Calu3 (cell line): ENCODE results near the gene SPATA6. TPM values are rescaled to one million over a fixed set of nuclear protein-coding genes. Genes with fewer than 3 reads are reported as not detected.
"Not testable (repeated sequence)": the region's sequence is repeated elsewhere in the genome, so short reads cannot be mapped to it uniquely, and the experiment has no call there.

Experiments used
- BruUV-seq: library from RNA; stranded (reverse); fragments of 400-500 nt; replicated peaks from 2 replicates; lab custom pipeline; 2021; lab: Mats Ljungman, UMichigan
- CTCF ChIA-PET: fragments of 300-600 bp; sonication (Branson Sonifier 250); formaldehyde crosslinking; loops from one replicate; lab custom pipeline; 2022; ENCODE audit warnings: antibody characterized with exemption; lab: Charles Lee
- DNase-seq: peaks from one replicate; pipeline ENCODE4 v3.0.0; 2022
- H3K27ac Mint-ChIP-seq: one replicate; pipeline ENCODE4 v1.8.0; 2022; ENCODE audit warnings: mixed read lengths; ENCODE audit not compliant: unreplicated experiment
- H3K27me3 Mint-ChIP-seq: one replicate; pipeline ENCODE4 v1.8.0; 2022; ENCODE audit warnings: mixed read lengths; ENCODE audit not compliant: unreplicated experiment
- H3K36me3 Mint-ChIP-seq: one replicate; pipeline ENCODE4 v1.8.0; 2022; ENCODE audit warnings: mild to moderate bottlenecking, moderate library complexity, mixed read lengths; ENCODE audit not compliant: insufficient read depth, unreplicated experiment
- H3K4me1 Mint-ChIP-seq: one replicate; pipeline ENCODE4 v1.8.0; 2022; ENCODE audit warnings: mild to moderate bottlenecking, low read depth, mixed read lengths; ENCODE audit not compliant: unreplicated experiment
- H3K4me3 Mint-ChIP-seq: one replicate; pipeline ENCODE4 v1.8.0; 2022; ENCODE audit warnings: mild to moderate bottlenecking, low read depth, moderate library complexity, mixed read lengths; ENCODE audit not compliant: unreplicated experiment
- H3K9me3 Mint-ChIP-seq: one replicate; pipeline ENCODE4 v1.8.0; 2022; ENCODE audit warnings: low read depth, mixed read lengths; ENCODE audit not compliant: unreplicated experiment
- intact Hi-C: fragments of 100-400 bp; cut with micrococcal nuclease; formaldehyde crosslinking; loops from one replicate; pipeline ENCODE4 v1.10.0; 2022; ENCODE audit not compliant: unreplicated experiment
- total RNA-seq: library from RNA; stranded (reverse); gene quantifications from 2 replicates; pipeline ENCODE4 v1.2.3, GENCODE V29; 2022
- TF ChIP-seq, protein P1 (sequence below): fragments of 200-600 bp; IDR thresholded peaks from one replicate; pipeline ENCODE4 v1.8.0; 2022; ENCODE audit warnings: antibody characterized with exemption; ENCODE audit not compliant: unreplicated experiment

SPATA6 gene
- total RNA-seq, 1 experiment from 2014 or later = 15.7 TPM

DNA sequence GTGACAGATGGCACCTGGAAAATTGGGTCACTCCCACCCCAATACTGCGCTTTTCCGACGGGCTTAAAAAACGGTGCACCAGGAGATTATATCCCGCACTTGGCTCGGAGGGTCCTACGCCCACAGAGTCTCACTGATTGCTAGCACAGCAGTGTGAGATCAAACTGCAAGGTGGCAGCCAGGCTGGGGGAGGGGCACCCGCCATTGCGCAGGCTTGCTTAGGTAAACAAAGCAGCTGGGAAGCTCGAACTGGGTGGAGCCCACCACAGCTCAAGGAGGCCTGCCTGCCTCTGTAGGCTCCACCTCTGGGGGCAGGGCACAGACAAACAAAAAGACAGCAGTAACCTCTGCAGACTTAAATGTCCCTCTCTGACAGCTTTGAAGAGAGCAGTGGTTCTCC is 194.6 kb downstream of the SPATA6 start:
- CTCF ChIA-PET, H3K27ac Mint-ChIP-seq, H3K27me3 Mint-ChIP-seq, H3K36me3 Mint-ChIP-seq, intact Hi-C loops, BruUV-seq, H3K4me3 Mint-ChIP-seq, H3K4me1 Mint-ChIP-seq, H3K9me3 Mint-ChIP-seq, DNase-seq: not testable (repeated sequence)

- no peak overlapping the region for H3K27ac Mint-ChIP-seq
- no TSS peak for BruUV-seq
- no peak overlapping the region for H3K4me3 Mint-ChIP-seq
- H3K9me3 Mint-ChIP-seq = no peaks in the 10 kb centered on the region
- TF ChIP-seq, protein P1, sequence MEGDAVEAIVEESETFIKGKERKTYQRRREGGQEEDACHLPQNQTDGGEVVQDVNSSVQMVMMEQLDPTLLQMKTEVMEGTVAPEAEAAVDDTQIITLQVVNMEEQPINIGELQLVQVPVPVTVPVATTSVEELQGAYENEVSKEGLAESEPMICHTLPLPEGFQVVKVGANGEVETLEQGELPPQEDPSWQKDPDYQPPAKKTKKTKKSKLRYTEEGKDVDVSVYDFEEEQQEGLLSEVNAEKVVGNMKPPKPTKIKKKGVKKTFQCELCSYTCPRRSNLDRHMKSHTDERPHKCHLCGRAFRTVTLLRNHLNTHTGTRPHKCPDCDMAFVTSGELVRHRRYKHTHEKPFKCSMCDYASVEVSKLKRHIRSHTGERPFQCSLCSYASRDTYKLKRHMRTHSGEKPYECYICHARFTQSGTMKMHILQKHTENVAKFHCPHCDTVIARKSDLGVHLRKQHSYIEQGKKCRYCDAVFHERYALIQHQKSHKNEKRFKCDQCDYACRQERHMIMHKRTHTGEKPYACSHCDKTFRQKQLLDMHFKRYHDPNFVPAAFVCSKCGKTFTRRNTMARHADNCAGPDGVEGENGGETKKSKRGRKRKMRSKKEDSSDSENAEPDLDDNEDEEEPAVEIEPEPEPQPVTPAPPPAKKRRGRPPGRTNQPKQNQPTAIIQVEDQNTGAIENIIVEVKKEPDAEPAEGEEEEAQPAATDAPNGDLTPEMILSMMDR = no peak
- DNase-seq = no peak
- no peaks in the 10 kb centered on the region for H3K4me1 Mint-ChIP-seq
- CTCF ChIA-PET = no interaction called here
- H3K27me3 Mint-ChIP-seq = no peaks in the 10 kb centered on the region
- intact Hi-C loops = no loop called here
- H3K36me3 Mint-ChIP-seq = no peaks in the 10 kb centered on the region
Observed at GRCh38 chr1:48266576-48266975, 205.4 kb downstream of the SPATA6 start.

GRCh38 chr1:48263041-48263440 is 209.0 kb downstream of the SPATA6 start:
- no TSS peak for BruUV-seq
- H3K4me3 Mint-ChIP-seq = no peak overlapping the region
- TF ChIP-seq, protein P1 = no peak
- H3K9me3 Mint-ChIP-seq = no peaks in the 10 kb centered on the region
- CTCF ChIA-PET = interaction anchor here (1.3 kb wide), 1 partner anchor 13 kb away, joined by 3 read pairs; no protein-coding TSS in a partner anchor
- H3K27ac Mint-ChIP-seq = no peak overlapping the region
- no peaks in the 10 kb centered on the region for H3K27me3 Mint-ChIP-seq
- DNase-seq = no peak
- H3K4me1 Mint-ChIP-seq = no peaks in the 10 kb centered on the region
- intact Hi-C loops = no loop called here
- H3K36me3 Mint-ChIP-seq = no peaks in the 10 kb centered on the region

DNA sequence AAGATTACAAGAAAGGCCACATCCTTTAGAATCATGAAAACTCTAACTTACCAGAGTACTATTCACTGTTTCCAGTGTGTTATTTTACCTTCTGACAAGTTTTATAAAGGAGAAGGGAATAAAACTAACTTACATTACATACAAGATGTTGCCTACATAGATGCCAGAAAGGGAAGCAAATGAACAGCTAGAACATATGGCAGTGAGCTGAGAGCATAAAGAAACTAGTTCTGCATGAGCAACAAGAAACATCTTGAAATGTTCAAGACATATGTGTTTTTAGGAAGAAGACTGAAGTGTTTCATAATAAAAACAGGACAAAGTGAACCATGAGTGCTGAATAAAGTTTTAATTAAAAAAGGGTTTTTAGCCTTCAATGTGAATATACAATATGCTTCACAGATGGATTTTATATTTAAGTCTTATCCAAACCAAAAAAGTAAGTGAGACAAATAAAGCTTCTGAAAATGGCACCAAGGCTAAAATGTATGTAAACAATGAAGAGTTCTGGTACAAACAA is 210.1 kb downstream of the SPATA6 start:
- Mint-ChIP-seq H3K27me3 (no peaks in the 10 kb centered on the region), H3K4me1 (no peaks in the 10 kb centered on the region), H3K27ac (no peak overlapping the region), H3K4me3 (no peak overlapping the region), H3K36me3 (no peaks in the 10 kb centered on the region), H3K9me3 (no peaks in the 10 kb centered on the region)
- CTCF ChIA-PET = interaction anchor here (1.3 kb wide), 1 partner anchor 12 kb away, joined by 3 read pairs; no protein-coding TSS in a partner anchor
- DNase-seq = no peak
- intact Hi-C loops = no loop called here
- TF ChIP-seq, protein P1 = no peak
- BruUV-seq = no TSS peak

GRCh38 chr1:48258106-48258505 is 213.9 kb downstream of the SPATA6 start:
- no peak overlapping the region for H3K27ac Mint-ChIP-seq
- no peak overlapping the region for H3K4me3 Mint-ChIP-seq

More at GRCh38 chr1:48258106-48258505, 213.9 kb downstream of the SPATA6 start:
- TF ChIP-seq, protein P1 = no peak
- H3K36me3 Mint-ChIP-seq = no peaks in the 10 kb centered on the region
- H3K9me3 Mint-ChIP-seq = no peaks in the 10 kb centered on the region
- no peaks in the 10 kb centered on the region for H3K27me3 Mint-ChIP-seq
- BruUV-seq = no TSS peak
- H3K4me1 Mint-ChIP-seq = no peaks in the 10 kb centered on the region
- CTCF ChIA-PET = no interaction called here
- intact Hi-C loops = no loop called here
- DNase-seq = no peak
